ENCODE measurements around the gene PPP1R36.

DNA sequence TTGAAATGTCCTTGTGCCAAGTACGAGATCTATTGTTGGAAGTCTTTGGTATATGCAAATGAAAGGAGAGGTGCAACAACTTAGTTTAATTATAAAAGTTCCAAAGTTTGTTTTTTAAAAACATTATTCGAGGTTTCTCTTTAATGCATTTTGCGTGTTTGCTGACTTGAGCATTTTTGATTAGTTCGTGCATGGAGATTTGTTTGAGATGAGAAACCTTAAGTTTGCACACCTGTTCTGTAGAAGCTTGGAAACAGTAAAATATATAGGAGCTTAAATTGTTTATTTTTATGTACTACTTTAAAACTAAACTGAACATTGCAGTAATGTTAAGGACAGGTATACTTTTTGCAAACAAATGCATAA lies 6.9 kb upstream of the PPP1R36 start:
- no peak for TF ChIP-seq CTCF (IDR thresholded peaks at IDR 0.05; ENCODE audit: poor library complexity)
- no peak for TF ChIP-seq EZH2phosphoT487 (IDR thresholded peaks at IDR 0.05; ENCODE audit: low read depth, severe bottlenecking, unreplicated experiment)
